Forelimb muscle (tissue), 1 donor: ENCODE results near the gene YPEL3. TPM values are rescaled to one million over a fixed set of nuclear protein-coding genes. Genes with fewer than 3 reads are reported as not detected.

ENCODE experiments used
- DNase-seq: peaks from one replicate; pipeline ENCODE4 v3.0.0-alpha.2; 2013; ENCODE audit warnings: low read depth
- polyA plus RNA-seq: library from polyadenylated mRNA; unstranded; fragments of 120-200 nt; gene quantifications from one replicate; pipeline ENCODE4 v1.2.1, GENCODE V29; 2013; ENCODE audit not compliant: insufficient read length

The YPEL3 gene
- polyA plus RNA-seq, 1 donor: 29.3 TPM

DNA sequence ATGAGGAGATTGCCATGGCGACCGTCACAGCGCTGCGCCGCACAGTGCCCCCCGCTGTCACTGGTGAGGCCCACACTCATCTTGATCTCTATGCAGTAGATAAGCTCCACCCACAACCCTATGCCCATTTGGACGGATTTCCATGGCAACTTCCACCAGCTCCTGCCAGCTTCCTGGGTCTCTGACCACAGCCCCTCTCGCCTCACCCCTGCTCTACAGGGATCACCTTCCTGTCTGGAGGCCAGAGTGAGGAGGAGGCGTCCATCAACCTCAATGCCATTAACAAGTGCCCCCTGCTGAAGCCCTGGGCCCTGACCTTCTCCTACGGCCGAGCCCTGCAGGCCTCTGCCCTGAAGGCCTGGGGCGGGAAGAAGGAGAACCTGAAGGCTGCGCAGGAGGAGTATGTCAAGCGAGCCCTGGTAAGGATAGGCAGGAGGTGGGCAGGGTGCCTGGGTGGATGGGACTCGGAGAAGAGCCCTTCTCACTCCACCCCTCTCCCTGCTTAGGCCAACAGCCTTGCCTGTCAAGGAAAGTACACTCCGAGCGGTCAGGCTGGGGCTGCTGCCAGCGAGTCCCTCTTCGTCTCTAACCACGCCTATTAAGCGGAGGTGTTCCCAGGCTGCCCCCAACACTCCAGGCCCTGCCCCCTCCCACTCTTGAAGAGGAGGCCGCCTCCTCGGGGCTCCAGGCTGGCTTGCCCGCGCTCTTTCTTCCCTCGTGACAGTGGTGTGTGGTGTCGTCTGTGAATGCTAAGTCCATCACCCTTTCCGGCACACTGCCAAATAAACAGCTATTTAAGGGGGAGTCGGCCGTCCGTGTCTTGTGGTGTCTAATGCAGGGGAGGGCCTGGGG is 26.2 kb downstream of the YPEL3 start:
- DNase-seq: no peak

DNA sequence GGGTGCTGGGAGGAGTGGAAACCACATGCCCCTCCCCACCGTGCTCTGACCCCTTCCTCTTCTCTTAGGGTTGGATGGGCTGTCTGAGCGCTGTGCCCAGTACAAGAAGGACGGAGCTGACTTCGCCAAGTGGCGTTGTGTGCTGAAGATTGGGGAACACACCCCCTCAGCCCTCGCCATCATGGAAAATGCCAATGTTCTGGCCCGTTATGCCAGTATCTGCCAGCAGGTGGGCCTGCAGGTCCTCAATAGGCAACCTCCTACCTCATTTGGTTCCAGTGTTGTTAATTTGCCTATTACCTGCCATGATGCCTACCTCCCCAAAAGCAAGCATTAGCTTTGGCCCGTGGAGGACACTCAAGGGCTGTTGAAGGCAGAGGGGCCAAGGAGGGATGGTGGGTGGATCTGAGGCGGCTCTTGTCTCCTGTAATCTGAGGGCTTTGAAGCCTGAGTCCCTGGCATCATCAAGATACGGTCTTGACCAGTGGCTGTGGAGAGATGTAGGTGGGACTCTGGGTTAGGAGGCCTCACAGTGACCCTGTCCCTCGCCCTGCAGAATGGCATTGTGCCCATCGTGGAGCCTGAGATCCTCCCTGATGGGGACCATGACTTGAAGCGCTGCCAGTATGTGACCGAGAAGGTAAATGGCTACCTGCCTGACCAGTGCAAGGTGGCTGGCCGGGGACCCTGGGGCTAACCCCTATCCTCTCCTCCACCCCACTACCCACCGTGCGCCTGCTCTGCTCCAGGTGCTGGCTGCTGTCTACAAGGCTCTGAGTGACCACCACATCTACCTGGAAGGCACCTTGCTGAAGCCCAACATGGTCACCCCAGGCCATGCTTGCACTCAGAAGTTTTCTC is 27.0 kb downstream of the YPEL3 start:
- no peak for DNase-seq

DNA sequence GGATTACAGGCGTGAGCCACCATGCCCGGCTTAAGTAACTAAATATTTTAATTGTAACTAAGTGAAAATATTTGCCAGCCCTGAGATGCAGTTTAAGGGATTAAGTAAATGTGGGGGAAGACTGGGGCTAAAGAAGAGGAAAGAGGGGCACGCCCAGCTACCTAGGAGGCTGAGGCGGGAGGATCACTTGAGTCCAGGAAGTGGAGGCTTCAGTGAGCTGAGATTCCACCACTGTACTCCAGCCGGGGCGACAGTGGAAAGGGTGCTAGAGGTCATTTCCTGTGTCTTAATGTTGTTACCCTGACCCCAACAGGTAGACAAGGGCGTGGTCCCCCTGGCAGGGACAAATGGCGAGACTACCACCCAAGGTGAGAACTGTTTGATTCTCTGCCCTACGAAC is 27.7 kb downstream of the YPEL3 start:
- no peak for DNase-seq

DNA sequence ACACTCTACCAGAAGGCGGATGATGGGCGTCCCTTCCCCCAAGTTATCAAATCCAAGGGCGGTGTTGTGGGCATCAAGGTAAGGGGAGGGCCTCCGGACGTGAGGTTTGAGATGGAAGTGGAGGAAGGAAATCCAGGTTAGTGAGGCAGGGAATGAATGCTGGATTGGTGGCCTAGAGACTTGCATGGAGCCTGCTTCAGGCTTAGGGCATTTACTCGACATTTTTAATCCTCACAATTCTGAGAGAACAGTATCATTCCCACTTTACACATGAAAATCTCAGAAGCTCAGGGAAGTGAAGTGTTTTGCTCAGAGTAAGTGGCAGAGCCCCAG is 28.5 kb downstream of the YPEL3 start:
- DNase-seq: no peak

DNA sequence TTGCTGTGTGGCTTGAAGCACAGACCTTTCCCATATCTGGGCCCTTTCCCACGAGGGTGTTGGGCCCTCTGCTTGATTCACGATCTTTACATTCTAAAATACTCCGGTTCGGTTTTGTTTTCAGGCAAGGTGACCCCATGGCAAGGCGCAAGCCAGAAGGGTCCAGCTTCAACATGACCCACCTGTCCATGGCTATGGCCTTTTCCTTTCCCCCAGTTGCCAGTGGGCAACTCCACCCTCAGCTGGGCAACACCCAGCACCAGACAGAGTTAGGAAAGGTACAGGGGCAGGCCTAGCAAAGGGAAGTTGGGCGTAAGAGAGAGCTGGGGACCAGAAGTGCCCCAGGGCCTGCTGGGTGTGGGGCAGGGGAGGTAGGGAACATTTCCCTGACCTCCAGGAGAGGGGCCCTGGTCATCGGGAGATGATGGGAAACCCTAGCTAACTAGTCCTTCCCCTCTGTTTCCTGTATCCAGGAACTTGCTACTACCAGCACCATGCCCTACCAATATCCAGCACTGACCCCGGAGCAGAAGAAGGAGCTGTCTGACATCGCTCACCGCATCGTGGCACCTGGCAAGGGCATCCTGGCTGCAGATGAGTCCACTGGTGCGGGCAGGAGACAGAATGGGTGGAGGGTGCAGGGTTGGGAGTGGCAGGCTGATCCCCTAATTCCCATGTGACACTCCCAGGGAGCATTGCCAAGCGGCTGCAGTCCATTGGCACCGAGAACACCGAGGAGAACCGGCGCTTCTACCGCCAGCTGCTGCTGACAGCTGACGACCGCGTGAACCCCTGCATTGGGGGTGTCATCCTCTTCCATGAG is 29.0 kb downstream of the YPEL3 start:
- no peak for DNase-seq

DNA sequence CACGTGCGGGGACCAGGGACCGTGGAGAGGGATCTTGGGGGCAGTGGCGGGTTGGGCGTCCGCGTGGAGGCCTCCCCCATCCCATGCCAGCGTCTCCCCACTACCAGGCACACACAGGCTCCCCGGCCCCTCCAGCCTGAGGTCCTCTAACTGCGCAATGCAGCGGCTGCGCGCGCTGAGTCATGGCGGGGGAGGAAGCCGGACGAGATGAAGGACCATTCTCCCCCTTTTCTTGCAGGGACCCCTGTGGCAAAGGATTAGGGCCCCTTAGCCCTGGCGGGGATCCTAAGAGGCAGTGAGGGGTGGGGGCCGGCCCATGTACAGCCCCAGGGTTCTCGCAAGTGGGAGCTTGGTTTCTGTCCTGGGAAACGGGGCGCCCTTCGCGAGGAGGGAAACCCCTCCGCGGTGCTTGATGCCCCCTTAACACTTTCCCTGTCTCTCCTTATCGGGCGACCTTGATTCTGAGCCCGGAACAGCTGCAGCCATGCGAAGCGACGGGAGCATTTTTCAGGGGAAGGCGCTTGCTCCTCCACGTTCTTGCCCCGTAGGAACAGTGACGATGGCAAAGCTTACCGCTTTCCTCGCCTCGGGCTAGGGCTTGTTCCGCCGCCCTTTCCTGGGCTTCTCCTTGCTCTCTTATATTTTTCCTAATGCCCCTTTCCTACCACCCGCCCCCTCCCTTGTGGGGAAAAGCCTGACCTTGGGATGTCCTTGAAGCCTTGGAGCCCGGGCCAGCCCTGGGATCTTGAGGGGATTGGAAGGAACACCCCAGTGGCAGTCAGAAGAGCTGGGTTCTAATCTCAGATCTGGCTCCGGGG is 29.9 kb downstream of the YPEL3 start:
- no peak for DNase-seq

DNA sequence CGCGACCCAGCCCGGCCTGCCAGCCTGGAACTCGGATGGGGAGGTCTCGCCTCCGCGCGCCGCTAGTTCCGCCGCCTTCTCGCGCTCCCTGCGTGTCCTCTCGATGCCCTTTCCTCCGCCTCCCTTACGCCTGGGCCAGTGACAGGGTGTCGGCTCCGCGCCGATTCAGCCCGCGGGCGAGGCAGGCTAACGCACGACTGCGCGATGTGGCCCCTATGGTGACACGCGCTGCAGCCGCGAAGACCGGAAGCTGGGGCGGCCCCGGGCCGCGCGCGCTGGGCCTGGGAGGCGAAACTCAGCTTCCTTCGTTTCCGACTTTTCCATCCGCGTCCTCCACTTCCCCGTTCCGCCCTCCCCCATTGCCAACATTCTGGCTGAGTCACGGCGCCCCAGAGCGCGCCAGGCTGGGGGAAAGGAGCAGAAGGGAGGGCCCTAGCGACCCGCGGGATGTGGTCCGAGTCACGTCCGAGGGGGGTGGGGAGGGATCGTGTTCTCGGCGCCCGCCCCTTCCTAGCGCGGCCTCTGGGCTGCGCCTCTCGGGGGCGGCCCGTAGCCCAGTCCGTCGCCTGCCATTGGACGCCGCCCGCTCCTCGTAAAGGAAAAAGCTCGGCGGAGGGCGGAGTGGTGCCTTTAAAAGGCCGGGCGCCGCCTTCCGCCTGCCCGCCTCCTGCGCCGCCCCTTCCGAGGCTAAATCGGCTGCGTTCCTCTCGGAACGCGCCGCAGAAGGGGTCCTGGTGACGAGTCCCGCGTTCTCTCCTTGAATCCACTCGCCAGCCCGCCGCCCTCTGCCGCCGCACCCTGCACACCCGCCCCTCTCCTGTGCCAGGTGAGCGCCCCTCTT is 30.7 kb downstream of the YPEL3 start, which contains the start of gene ALDOA:
ALDOA (plus strand) TSS at position 659 of the 841 bp plus-strand sequence. CDS start 1,138 bp downstream, outside the sequence.
- peak; percentile 92 for DNase-seq

DNA sequence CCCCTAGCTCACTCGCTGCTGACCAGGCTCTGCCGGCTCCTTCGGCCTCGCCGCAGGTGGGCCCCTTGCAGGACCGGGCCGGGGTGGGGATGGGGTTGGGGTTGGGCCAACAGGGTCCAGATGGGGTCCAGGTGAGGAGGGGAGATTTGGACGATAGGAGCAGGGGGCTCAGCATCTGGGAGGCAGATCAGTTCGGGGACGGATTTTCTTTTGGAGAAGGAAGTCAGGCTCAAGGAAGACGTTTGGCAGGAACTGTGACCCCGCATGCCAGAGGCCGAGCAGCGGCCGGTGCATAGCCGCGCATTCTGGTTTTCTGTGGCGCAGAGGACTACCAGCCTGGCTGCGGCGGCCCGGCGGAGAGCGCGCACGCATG is 31.3 kb downstream of the YPEL3 start:
- no peak for DNase-seq

DNA sequence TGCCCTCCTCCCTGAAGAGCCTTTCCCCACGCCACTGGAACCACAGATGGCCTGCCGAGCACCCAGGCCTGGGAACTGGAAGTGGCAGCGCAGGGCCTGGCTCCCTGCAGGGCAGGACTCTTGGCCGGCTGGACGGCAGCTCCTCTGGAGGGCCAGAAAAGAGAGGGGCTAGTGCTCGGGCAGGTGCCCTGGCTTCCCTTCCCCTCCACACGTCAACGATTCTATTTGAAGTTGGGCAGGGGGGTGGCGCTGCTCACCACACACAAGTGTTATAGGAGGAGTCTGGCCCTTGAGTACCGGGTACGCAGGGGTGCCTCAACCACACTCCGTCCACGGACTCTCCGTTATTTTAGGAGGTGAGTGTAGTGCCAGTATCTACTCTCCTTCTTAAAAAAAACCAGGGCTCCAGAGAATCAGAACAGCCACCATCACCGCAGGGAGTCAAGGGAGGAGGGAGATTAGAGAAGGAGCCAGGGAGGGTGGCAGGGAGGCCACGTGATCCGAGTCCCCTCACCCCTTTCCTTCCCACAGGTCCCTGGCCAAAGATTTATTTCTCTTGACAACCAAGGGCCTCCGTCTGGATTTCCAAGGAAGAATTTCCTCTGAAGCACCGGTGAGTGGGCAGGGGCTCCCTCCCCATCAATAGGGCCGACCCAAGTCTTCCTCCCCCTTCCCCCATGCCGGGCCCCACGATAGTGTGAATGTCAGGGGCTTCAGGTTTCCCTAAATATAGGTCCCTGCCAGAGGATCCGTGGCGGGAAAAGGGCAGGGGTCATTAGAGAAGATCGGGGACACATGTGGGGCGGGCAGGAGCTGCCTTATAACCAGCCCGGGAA is 31.9 kb downstream of the YPEL3 start:
- DNase-seq: no peak

DNA sequence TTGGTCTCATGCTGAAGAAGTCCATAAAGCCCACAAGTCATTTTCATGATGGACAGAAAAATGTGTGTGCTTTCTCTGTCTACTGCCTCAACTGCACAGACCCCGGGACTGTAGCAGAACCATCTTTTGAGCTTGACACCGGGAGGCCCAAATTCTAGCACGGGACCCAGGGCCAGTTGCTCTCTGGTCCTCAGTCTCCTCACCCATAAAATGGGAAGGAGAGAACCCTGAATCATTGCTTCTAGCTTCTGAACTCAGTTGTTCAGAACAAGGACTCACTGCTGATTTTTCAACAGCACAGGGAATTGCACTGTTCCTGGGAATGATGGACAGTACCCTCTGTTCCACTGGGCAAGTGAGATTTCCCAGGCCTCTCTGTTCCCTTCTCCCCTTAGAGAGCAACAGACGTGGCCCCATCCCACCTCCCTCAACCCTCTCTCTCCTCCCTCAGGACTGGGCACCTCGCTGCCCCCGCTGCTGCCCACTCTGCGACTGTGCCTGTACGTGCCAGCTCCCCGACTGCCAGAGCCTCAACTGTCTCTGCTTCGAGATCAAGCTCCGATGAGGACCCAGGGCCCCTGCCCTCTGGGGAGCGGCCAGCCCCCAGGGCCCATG is 32.6 kb downstream of the YPEL3 start:
- DNase-seq: no peak

DNA sequence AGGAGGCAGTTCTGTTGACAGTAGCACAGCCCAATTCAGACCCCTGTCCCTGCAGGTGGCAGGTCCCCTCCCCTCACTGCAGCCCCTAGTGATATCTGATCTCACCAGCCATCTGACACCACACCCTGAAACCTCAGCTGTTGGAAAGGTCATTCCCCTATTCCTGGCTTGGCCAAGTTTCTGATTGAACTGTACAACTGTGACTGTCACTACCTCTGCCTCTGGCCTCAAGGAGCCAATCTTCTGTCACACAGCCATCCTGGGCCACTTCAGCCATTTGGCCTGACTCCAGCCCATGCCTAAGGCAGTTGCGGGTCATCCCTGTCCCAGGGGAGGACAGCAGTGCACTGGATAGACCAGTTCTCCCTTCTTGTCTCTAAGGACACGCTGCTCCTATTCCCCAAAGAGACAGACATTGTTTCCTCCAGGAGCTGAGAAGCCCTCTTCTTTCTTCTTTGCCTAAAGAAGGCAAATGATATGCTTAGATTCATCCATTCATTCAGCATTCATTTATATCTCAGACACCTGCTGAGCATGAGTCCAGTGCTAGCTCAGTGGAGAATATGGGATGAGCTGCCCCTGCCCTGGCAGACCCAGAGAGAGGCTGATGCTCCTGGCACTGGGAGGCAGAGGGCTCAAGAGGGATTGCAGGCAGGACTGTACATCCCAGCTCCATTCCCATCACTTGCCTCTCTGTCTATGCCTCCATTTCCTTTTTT is 35.0 kb downstream of the YPEL3 start:
- no peak for DNase-seq

DNA sequence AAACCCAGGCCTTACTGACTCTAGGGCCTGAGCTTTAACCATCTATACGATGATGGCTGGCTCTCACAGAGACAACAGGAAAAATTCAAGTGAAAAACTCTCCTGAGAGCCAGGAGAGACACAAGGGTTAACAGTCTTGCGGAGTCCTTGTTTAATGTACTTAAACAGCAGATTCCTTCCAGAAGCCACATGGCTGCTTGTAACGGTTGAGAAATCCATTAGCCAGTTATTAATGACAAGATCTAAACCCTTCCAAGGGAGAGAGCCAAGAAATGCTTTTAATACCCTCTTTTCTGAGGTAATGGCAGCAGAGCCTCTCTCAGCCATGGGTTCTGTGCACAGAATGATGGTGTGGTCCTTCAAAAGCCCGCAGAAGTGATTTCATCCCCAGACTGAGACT is 35.7 kb downstream of the YPEL3 start:
- DNase-seq: no peak

DNA sequence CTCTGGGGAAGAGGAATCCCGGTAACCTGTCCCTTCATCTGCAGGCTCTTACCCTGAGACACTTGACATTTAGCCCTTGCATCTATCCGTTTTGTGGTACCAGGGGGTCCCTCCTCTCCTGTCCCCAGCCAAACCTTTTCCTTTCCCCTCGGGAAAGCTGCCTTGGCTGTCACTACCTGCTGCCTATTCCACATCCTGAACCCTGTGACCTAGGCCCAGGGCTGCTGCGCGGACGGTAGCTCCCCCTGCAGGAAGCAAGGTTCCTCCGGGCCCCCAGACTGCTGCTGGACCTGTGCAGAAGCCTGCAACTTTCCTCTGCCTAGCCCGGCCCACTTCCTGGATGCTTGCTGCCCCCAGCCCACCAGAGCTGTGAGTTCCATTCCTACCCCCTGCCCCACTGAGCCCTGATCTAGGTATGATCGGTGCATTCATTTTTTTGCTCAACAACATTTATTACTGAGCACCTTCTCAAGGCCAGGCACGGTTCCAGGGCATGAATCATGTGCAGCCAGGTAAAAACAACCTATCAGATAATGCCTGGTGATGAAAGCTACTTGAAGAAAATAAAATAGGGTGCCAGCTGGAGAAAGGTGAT is 41.0 kb downstream of the YPEL3 start:
- no peak for DNase-seq

DNA sequence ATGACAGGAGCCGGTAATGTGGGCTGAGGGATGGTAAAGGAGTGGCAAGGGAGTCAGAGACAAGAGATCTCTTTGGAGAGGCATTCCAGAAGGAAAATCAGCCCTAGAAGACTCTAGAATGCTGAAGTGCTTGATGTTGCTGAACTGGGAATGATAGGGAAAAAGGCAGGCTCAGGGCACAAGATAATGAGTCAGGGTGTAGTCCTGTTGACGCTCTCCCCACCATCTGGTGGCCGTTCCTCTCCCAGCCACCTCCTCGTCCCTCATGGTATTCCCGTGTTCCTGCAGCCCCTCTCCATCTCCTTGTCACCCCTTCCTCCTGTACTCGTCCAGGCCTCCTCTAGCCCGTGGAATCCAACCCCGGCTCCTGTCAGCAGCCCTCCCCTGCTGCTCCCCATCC is 41.6 kb downstream of the YPEL3 start:
- DNase-seq: no peak

DNA sequence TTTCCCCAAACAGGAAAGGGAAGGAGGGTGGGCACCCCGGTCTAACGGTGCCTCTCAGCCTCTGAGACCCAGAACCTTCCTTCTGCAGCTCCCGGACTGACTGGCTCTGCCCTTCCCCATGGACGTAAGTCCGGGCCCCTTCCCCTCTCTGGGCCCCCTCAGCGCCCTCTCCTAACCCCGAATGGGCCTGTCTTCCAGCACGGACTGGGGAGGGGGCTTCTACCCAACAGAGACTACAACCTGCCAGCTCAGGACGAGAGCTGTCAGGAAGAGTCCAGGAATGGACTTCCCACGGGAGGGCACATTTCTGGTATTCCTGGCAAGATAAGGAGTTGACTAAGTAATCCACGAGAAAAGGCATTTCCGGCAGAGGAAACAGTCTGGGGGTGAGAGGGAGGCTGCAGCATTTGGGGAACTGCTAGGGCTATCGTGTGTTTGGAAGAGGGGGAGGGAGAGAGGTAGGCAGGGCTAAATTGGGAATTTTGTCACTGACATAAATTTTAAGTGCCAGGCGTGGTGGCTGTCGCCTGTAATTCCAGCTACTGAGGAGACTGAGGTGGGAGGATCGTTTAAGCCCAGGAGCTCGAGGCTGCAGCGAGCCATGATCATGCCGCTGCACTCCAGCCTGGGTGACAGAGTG is 42.5 kb downstream of the YPEL3 start:
- no peak for DNase-seq

DNA sequence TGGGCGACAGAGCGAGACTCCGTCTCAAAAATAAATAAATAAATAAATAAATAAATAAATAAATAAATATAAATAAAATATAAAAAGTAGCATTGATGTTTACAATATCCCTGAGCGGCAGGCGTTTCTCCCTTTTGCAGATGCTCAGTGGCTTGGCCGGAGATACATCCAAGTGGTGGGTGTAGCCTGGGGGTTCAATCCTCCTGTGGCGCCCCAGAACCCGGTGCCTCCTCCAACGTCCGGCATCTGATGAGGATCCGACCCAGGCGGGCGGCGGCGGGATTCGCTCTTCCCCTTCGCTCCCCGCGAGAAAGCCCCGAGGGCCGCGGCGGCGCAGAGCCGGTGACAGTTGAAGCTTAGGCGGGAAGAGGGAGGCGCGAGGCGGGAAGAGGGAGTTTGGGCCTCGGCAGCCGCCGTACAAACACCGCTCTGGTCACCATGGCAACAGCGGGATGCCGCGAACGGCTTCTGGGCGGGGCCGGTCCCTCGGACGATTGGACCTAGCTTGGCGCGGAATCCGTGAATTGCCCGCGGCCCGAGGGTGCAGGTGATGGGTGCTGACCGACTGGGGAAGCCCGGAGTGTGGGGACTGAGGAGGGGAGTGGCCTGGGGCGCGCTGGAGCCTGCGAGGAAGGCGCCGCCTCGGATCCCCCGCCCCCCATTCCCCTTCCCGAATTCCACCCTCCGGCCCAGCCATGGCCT is 43.2 kb downstream of the YPEL3 start:
- DNase-seq: peak; percentile 78

DNA sequence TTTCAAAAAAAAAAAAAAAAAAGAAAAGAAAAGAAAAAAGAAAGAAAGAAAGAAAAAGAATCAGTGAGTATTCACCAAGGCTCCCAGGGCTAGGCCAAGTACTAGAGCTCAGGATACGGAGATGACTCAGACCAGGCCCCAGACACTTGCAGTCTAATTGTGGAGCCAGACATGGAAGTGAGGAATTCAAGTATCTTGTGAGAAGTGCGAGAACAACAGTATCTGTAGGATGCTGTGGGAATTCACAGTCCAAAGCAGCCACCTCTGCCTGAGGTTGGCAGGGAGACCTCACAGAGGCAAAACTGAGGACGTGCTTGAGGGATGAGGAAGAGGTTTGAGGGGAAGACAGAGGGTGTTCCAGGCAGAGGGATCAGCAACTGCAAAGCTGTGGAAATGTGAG is 44.5 kb downstream of the YPEL3 start:
- no peak for DNase-seq
